ENCODE data around the gene IRF7.

Gene IRF7

GRCh38 chr11:630871-631270 is 15.1 kb upstream of the IRF7 start:
- peaks cover 5% of the 10 kb centered on the region for H3K36me3 Mint-ChIP-seq
- no peak overlapping the region for H3K4me3 Mint-ChIP-seq
- H3K4me1 Mint-ChIP-seq (ENCODE audit: low read depth): peaks cover 16% of the 10 kb centered on the region
- no peak overlapping the region for H3K27ac Mint-ChIP-seq
- H3K27me3 Mint-ChIP-seq: peaks cover 7% of the 10 kb centered on the region
- no peaks in the 10 kb centered on the region for H3K9me3 Mint-ChIP-seq (ENCODE audit: low read depth)

- Mint-ChIP-seq H3K27me3 (peaks cover 7% of the 10 kb centered on the region), H3K36me3 (peaks cover 5% of the 10 kb centered on the region), H3K4me3 (peak overlapping the region; percentile 60), H3K27ac (peak overlapping the region; percentile 38), H3K9me3 (ENCODE audit: low read depth) (no peaks in the 10 kb centered on the region), H3K4me1 (ENCODE audit: low read depth) (peaks cover 16% of the 10 kb centered on the region)
These were observed 13.5 kb upstream of the IRF7 start for GRCh38 chr11:629237-629583.

- peaks cover 5% of the 10 kb centered on the region for H3K36me3 Mint-ChIP-seq
- H3K9me3 Mint-ChIP-seq (ENCODE audit: low read depth): no peaks in the 10 kb centered on the region
- H3K27ac Mint-ChIP-seq: no peak overlapping the region
- peaks cover 7% of the 10 kb centered on the region for H3K27me3 Mint-ChIP-seq
- peak overlapping the region; percentile 60 for H3K4me3 Mint-ChIP-seq
- peaks cover 16% of the 10 kb centered on the region for H3K4me1 Mint-ChIP-seq (ENCODE audit: low read depth)
These were observed 12.3 kb upstream of the IRF7 start for GRCh38 chr11:628056-628455.

- Mint-ChIP-seq H3K4me3 (no peak overlapping the region), H3K27me3 (peaks cover 7% of the 10 kb centered on the region), H3K4me1 (ENCODE audit: low read depth) (peaks cover 16% of the 10 kb centered on the region), H3K9me3 (ENCODE audit: low read depth) (no peaks in the 10 kb centered on the region), H3K36me3 (peaks cover 5% of the 10 kb centered on the region), H3K27ac (no peak overlapping the region)
These were observed 11.5 kb upstream of the IRF7 start for GRCh38 chr11:627308-627576.

GRCh38 chr11:626475-627307 is 10.9 kb upstream of the IRF7 start, which contains the start of gene SCT:
Gene SCT (minus strand): TSS chr11:627181. CDS start chr11:627143, 38 bp downstream.
- H3K9me3 Mint-ChIP-seq (ENCODE audit: low read depth): no peaks in the 10 kb centered on the region
- H3K27me3 Mint-ChIP-seq: peaks cover 7% of the 10 kb centered on the region
- H3K4me3 Mint-ChIP-seq: peak within 1 kb of the TSS; percentile 30
- H3K4me1 Mint-ChIP-seq (ENCODE audit: low read depth): peaks cover 16% of the 10 kb centered on the region
- H3K27ac Mint-ChIP-seq: no peak within 1 kb of the TSS
- H3K36me3 Mint-ChIP-seq: peaks cover 5% of the 10 kb centered on the region

GRCh38 chr11:625636-626268 is 10.0 kb upstream of the IRF7 start:
- H3K27me3 Mint-ChIP-seq: peaks cover 7% of the 10 kb centered on the region
- no peak overlapping the region for H3K27ac Mint-ChIP-seq
- H3K4me3 Mint-ChIP-seq: no peak overlapping the region

GRCh38 chr11:624705-625635 is 9.2 kb upstream of the IRF7 start, which contains the start of gene CDHR5:
Gene CDHR5 (minus strand): TSS chr11:624955. CDS start chr11:624902, 53 bp downstream.
- Mint-ChIP-seq H3K27me3 (peaks cover 7% of the 10 kb centered on the region), H3K4me3 (no peak within 1 kb of the TSS), H3K4me1 (ENCODE audit: low read depth) (peaks cover 16% of the 10 kb centered on the region), H3K27ac (no peak within 1 kb of the TSS), H3K9me3 (ENCODE audit: low read depth) (no peaks in the 10 kb centered on the region), H3K36me3 (peaks cover 5% of the 10 kb centered on the region)

More at GRCh38 chr11:625636-626268, 10.0 kb upstream of the IRF7 start:
- Mint-ChIP-seq H3K4me1 (ENCODE audit: low read depth) (peaks cover 16% of the 10 kb centered on the region), H3K36me3 (peaks cover 5% of the 10 kb centered on the region), H3K9me3 (ENCODE audit: low read depth) (no peaks in the 10 kb centered on the region)

GRCh38 chr11:623999-624704 is 8.4 kb upstream of the IRF7 start:
- Mint-ChIP-seq H3K27me3 (peaks cover 4% of the 10 kb centered on the region), H3K4me1 (ENCODE audit: low read depth) (peaks cover 10% of the 10 kb centered on the region), H3K27ac (no peak overlapping the region), H3K9me3 (ENCODE audit: low read depth) (no peaks in the 10 kb centered on the region), H3K36me3 (peaks cover 3% of the 10 kb centered on the region), H3K4me3 (no peak overlapping the region)

GRCh38 chr11:623349-623869 is 7.7 kb upstream of the IRF7 start:
- H3K9me3 Mint-ChIP-seq (ENCODE audit: low read depth): no peaks in the 10 kb centered on the region
- no peak overlapping the region for H3K4me3 Mint-ChIP-seq
- peaks cover 3% of the 10 kb centered on the region for H3K4me1 Mint-ChIP-seq (ENCODE audit: low read depth)
- H3K27ac Mint-ChIP-seq: no peak overlapping the region
- H3K36me3 Mint-ChIP-seq: peaks cover under 1% of the 10 kb centered on the region
- H3K27me3 Mint-ChIP-seq: peaks cover 2% of the 10 kb centered on the region

- Mint-ChIP-seq H3K36me3 (no peaks in the 10 kb centered on the region), H3K4me3 (no peak overlapping the region), H3K4me1 (ENCODE audit: low read depth) (no peaks in the 10 kb centered on the region), H3K27me3 (no peaks in the 10 kb centered on the region), H3K27ac (no peak overlapping the region), H3K9me3 (ENCODE audit: low read depth) (no peaks in the 10 kb centered on the region)
These were observed 6.1 kb upstream of the IRF7 start for GRCh38 chr11:621838-622237.

GRCh38 chr11:620935-621814 is 5.4 kb upstream of the IRF7 start:
- Mint-ChIP-seq H3K36me3 (no peaks in the 10 kb centered on the region), H3K4me3 (no peak overlapping the region), H3K27ac (no peak overlapping the region), H3K9me3 (ENCODE audit: low read depth) (no peaks in the 10 kb centered on the region), H3K4me1 (ENCODE audit: low read depth) (no peaks in the 10 kb centered on the region), H3K27me3 (no peaks in the 10 kb centered on the region)

GRCh38 chr11:620201-620600 is 4.5 kb upstream of the IRF7 start:
- no peak overlapping the region for H3K27ac Mint-ChIP-seq

GRCh38 chr11:619628-620050 is 3.9 kb upstream of the IRF7 start:
- Mint-ChIP-seq H3K36me3 (no peaks in the 10 kb centered on the region), H3K4me1 (ENCODE audit: low read depth) (peaks cover 3% of the 10 kb centered on the region), H3K4me3 (no peak overlapping the region), H3K9me3 (ENCODE audit: low read depth) (no peaks in the 10 kb centered on the region), H3K27ac (no peak overlapping the region), H3K27me3 (no peaks in the 10 kb centered on the region)

More at GRCh38 chr11:620201-620600, 4.5 kb upstream of the IRF7 start:
- Mint-ChIP-seq H3K4me3 (no peak overlapping the region), H3K4me1 (ENCODE audit: low read depth) (peaks cover 2% of the 10 kb centered on the region), H3K27me3 (no peaks in the 10 kb centered on the region), H3K9me3 (ENCODE audit: low read depth) (no peaks in the 10 kb centered on the region), H3K36me3 (no peaks in the 10 kb centered on the region)
